ENCODE data around the gene RAVER2. TPM values are rescaled to one million over a fixed set of nuclear protein-coding genes. Genes with fewer than 3 reads are reported as not detected.

Gene RAVER2
- total and polyA plus RNA-seq, 2 donors (not counting 3 experiments of a cell fraction or from before 2014, with no cell fraction given): 6.0 to 13.9 TPM

GRCh38 chr1:64874666-64875065, 129.8 kb downstream of the RAVER2 start:
- ChIA-PET POLR2A (no interaction called here), CTCF (interaction anchor here (1.7 kb wide), 1 partner anchor 146 kb away, joined by 5 read pairs; no protein-coding TSS in a partner anchor)
- TF ChIP-seq MAX (IDR thresholded peaks at IDR 0.05; ENCODE audit: insufficient read depth, insufficient read length): no peak
- no peak for TF ChIP-seq POLR2A (IDR thresholded peaks at IDR 0.05; ENCODE audit: low read depth, low read length)
- no peak for TF ChIP-seq CTCF (IDR thresholded peaks at IDR 0.05; ENCODE audit: extremely low read depth in 1 of 2, insufficient read depth in 1 of 2, low read depth in 1 of 2, low read length in 2 of 2)
- TF ChIP-seq JUN (IDR thresholded peaks at IDR 0.05; ENCODE audit: borderline replicate concordance, insufficient read depth, insufficient read length, low read depth): no peak
- TF ChIP-seq EZH2 (IDR thresholded peaks at IDR 0.05; ENCODE audit: borderline replicate concordance, low read depth, low read length, severe bottlenecking): no peak
- TF ChIP-seq GATA2 (IDR thresholded peaks at IDR 0.05; ENCODE audit: insufficient read depth, insufficient read length, low read depth, low read length): no peak
- TF ChIP-seq POLR2AphosphoS5 (IDR thresholded peaks at IDR 0.05; ENCODE audit: insufficient read depth, low read depth, low read length): no peak
- TF ChIP-seq FOS (IDR thresholded peaks at IDR 0.05; ENCODE audit: borderline replicate concordance, insufficient read depth, low read length): no peak
- no peak for TF ChIP-seq MYC (IDR thresholded peaks at IDR 0.05; ENCODE audit: low read depth, low read length)
- FAIRE-seq (no peak), DNase-seq (ENCODE audit: low read depth, low spot score) (no peak)
- no peak overlapping the region for H3K4me2 ChIP-seq (ENCODE audit: insufficient read depth, low read length)
- H3K9ac ChIP-seq (replicated peaks; ENCODE audit: extremely low read depth, insufficient read depth, low read length): no peak overlapping the region
- no peaks in the 10 kb centered on the region for H4K20me1 ChIP-seq (replicated peaks; ENCODE audit: control insufficient read depth, extremely low read depth, insufficient read depth, low read length)
- peak overlapping the region; percentile 50 for H3K27ac ChIP-seq (ENCODE audit: insufficient read depth, low read depth, low read length)
- no peaks in the 10 kb centered on the region for H3K9me1 ChIP-seq (replicated peaks; ENCODE audit: control insufficient read depth, extremely low read depth, insufficient read depth, low read length)
- H3K27me3 ChIP-seq (ENCODE audit: control insufficient read depth in 2 of 2, insufficient read depth in 2 of 2, low read length in 2 of 2): no peaks in the 10 kb centered on the region
- peaks cover 53% of the 10 kb centered on the region for H3K4me1 ChIP-seq (ENCODE audit: control insufficient read depth, extremely low read depth, insufficient read depth, low read length)
- H3K36me3 ChIP-seq (ENCODE audit: control insufficient read depth in 2 of 2, extremely low read depth in 1 of 2, insufficient read depth in 2 of 2, low read length in 2 of 2): peaks cover 9 to 27% of the 10 kb centered on the region in 2 experiments
- peaks cover 25% of the 10 kb centered on the region for H3K79me2 ChIP-seq (ENCODE audit: control insufficient read depth, insufficient read depth, low read length)
- intact Hi-C loops (cut with micrococcal nuclease): loop anchor here (5.0 kb wide), 2 partner anchors 193 to 548 kb away; partner anchors contain the start of genes LEPR and LEPROT
- H3K4me3 ChIP-seq (replicated peaks in 1 of 3; ENCODE audit: insufficient read depth in 1 of 3, low read depth in 1 of 3, low read length in 3 of 3): no peak overlapping the region
- no peaks in the 10 kb centered on the region for H3K9me3 ChIP-seq (replicated peaks; ENCODE audit: control insufficient read depth, insufficient read depth, low read length)
- no peak overlapping the region for H2AFZ ChIP-seq (ENCODE audit: low read depth, low read length)
- dilution Hi-C loops (cut with MboI; ENCODE audit: extremely low pct_ligation_motif_present, low sequenced_read_pairs): no loop called here
- BruUV-seq (replicated peaks): no TSS peak
